Endothelial cell of umbilical vein (primary cell): ENCODE results near the gene RPL13. TPM values are rescaled to one million over a fixed set of nuclear protein-coding genes. Genes with fewer than 3 reads are reported as not detected.

Source experiments
- BruUV-seq: library from RNA; stranded (reverse); fragments of 400-500 nt; replicated peaks from 2 replicates; lab custom pipeline; 2021; lab: Mats Ljungman, UMichigan
- CTCF ChIA-PET: fragments of 300-600, 350-600 bp; sonication (Branson Sonifier 250); formaldehyde crosslinking; loops from one replicate; lab custom pipeline; 2021; ENCODE audit warnings: antibody characterized with exemption, inconsistent platforms; lab: Charles Lee
- POLR2A ChIA-PET: fragments of 300-600, 350-600 bp; sonication (Branson Sonifier 250); formaldehyde crosslinking; loops from one replicate; lab custom pipeline; 2021; ENCODE audit warnings: antibody characterized with exemption, inconsistent platforms; lab: Charles Lee
- DNase-seq: peaks from one replicate; pipeline ENCODE4 v3.0.0-alpha.2; 2011; ENCODE audit warnings: low read depth, low spot score
- FAIRE-seq: peaks from 2 replicates; lab custom pipeline; 2011; peaks lifted over from hg19 to GRCh38; lab: Jason Lieb, UNC
- H2AFZ ChIP-seq: 2 replicates; pipeline ENCODE4 v1.6.0; 2012; ENCODE audit warnings: low read depth, low read length, control low read depth, inconsistent platforms
- H3K27ac ChIP-seq: 2 replicates; pipeline ENCODE4 v1.5.1; 2011; ENCODE audit warnings: low read depth, mild to moderate bottlenecking, control low read depth, low read length, moderate library complexity; ENCODE audit not compliant: insufficient read depth
- H3K27me3 ChIP-seq, 2 experiments: 2 replicates each; pipeline versions ENCODE4 v1.6.0 to v1.6.1; 2011; ENCODE audit warnings: low read length in 2 of 2, mixed read lengths in 1 of 2; ENCODE audit not compliant: control insufficient read depth in 2 of 2, insufficient read depth in 2 of 2
- H3K36me3 ChIP-seq, 2 experiments: 2 replicates in 1 of 2; 3 replicates in 1 of 2; pipeline ENCODE4 v1.5.1; 2011; ENCODE audit warnings: low read length in 2 of 2, mild to moderate bottlenecking in 1 of 2, moderate library complexity in 1 of 2; ENCODE audit not compliant: control insufficient read depth in 2 of 2, insufficient read depth in 2 of 2; ENCODE audit errors: extremely low read depth in 1 of 2
- H3K4me1 ChIP-seq: 3 replicates; pipeline ENCODE4 v1.5.1; 2011; ENCODE audit warnings: mild to moderate bottlenecking, low read length; ENCODE audit not compliant: control insufficient read depth, insufficient read depth; ENCODE audit errors: extremely low read depth
- H3K4me2 ChIP-seq: 2 replicates; pipeline ENCODE4 v1.6.1; 2011; ENCODE audit warnings: low read length, control low read depth, mixed read lengths; ENCODE audit not compliant: insufficient read depth
- H3K4me3 ChIP-seq, 3 experiments: fragments of 200-600 bp in 1 of 3; sonication (generic), shearing (Covaris generic) in 1 of 3; replicated peaks in 1 of 3; 2 replicates each; pipeline ENCODE4 v1.5.1; 2011 to 2016; ENCODE audit warnings: control low read depth in 3 of 3, low read length in 3 of 3, mild to moderate bottlenecking in 2 of 3, inconsistent platforms in 1 of 3, low read depth in 1 of 3, moderate library complexity in 1 of 3; ENCODE audit not compliant: insufficient read depth in 1 of 3
- H3K79me2 ChIP-seq: 2 replicates; pipeline ENCODE4 v1.6.0; 2012; ENCODE audit warnings: low read length, inconsistent platforms; ENCODE audit not compliant: control insufficient read depth, insufficient read depth
- H3K9ac ChIP-seq: replicated peaks from 2 replicates; pipeline ENCODE3; 2011; ENCODE audit warnings: low read length, control low read depth; ENCODE audit not compliant: insufficient read depth; ENCODE audit errors: extremely low read depth
- H3K9me1 ChIP-seq: replicated peaks from 3 replicates; pipeline ENCODE4 v1.6.0; 2011; ENCODE audit warnings: mild to moderate bottlenecking, low read length; ENCODE audit not compliant: control insufficient read depth, insufficient read depth; ENCODE audit errors: extremely low read depth
- H3K9me3 ChIP-seq: replicated peaks from 2 replicates; pipeline ENCODE4 v1.5.1; 2012; ENCODE audit warnings: low read length, inconsistent platforms; ENCODE audit not compliant: control insufficient read depth, insufficient read depth
- H4K20me1 ChIP-seq: replicated peaks from 2 replicates; pipeline ENCODE3; 2011; ENCODE audit warnings: mild to moderate bottlenecking, low read length; ENCODE audit not compliant: control insufficient read depth, insufficient read depth; ENCODE audit errors: extremely low read depth
- EZH2 ChIP-seq: IDR thresholded peaks from 2 replicates; pipeline ENCODE4 v1.6.1; 2012; ENCODE audit warnings: borderline replicate concordance, low read depth, mild to moderate bottlenecking, moderate library complexity, low read length, inconsistent platforms; ENCODE audit not compliant: severe bottlenecking
- FOS ChIP-seq: IDR thresholded peaks from 2 replicates; pipeline ENCODE4 v1.6.1; 2011; ENCODE audit warnings: mild to moderate bottlenecking, low read length, moderate library complexity, borderline replicate concordance; ENCODE audit not compliant: insufficient read depth
- MYC ChIP-seq: IDR thresholded peaks from one replicate; pipeline ENCODE4 v1.6.1; 2011; ENCODE audit warnings: mild to moderate bottlenecking, low read depth, low read length
- POLR2A ChIP-seq: IDR thresholded peaks from 2 replicates; pipeline ENCODE4 v1.6.1; 2012; ENCODE audit warnings: low read depth, mild to moderate bottlenecking, control low read depth, low read length
- POLR2AphosphoS5 ChIP-seq: IDR thresholded peaks from 2 replicates; pipeline ENCODE4 v1.6.1; 2012; ENCODE audit warnings: low read depth, mild to moderate bottlenecking, control low read depth, low read length, moderate library complexity; ENCODE audit not compliant: insufficient read depth
- dilution Hi-C: fragments of 300-500 bp; cut with MboI; formaldehyde crosslinking; loops from one replicate; pipeline ENCODE4 v1.15.0; 2019; ENCODE audit warnings: low sequenced_read_pairs; ENCODE audit not compliant: extremely low pct_ligation_motif_present
- intact Hi-C: fragments of 100-400 bp; cut with micrococcal nuclease; formaldehyde crosslinking; loops from one replicate; pipeline ENCODE4 v1.10.0; 2022
- polyA plus RNA-seq, 4 experiments: library from polyadenylated mRNA; depleted of rRNA in 3 of 4; stranded (reverse) in 3 of 4; unstranded in 1 of 4; fragments of >200 nt; gene quantifications; 2 replicates each; pipeline versions ENCODE4 v1.2.1 to v1.2.3, GENCODE V29; 2011 to 2012; ENCODE audit warnings: missing spikeins in 1 of 4
- total RNA-seq: library from RNA; stranded (reverse); gene quantifications from 2 replicates; pipeline ENCODE4 v1.2.3, GENCODE V29; 2021
- TF ChIP-seq, protein P1 (sequence below): IDR thresholded peaks from 2 replicates; pipeline ENCODE4 v1.6.1; 2011; ENCODE audit not compliant: insufficient read depth, insufficient read length

Gene RPL13
- total and polyA plus RNA-seq, 2 donors (not counting 3 experiments of a cell fraction or from before 2014, with no cell fraction given), result 1,463 to 5,670 TPM

DNA sequence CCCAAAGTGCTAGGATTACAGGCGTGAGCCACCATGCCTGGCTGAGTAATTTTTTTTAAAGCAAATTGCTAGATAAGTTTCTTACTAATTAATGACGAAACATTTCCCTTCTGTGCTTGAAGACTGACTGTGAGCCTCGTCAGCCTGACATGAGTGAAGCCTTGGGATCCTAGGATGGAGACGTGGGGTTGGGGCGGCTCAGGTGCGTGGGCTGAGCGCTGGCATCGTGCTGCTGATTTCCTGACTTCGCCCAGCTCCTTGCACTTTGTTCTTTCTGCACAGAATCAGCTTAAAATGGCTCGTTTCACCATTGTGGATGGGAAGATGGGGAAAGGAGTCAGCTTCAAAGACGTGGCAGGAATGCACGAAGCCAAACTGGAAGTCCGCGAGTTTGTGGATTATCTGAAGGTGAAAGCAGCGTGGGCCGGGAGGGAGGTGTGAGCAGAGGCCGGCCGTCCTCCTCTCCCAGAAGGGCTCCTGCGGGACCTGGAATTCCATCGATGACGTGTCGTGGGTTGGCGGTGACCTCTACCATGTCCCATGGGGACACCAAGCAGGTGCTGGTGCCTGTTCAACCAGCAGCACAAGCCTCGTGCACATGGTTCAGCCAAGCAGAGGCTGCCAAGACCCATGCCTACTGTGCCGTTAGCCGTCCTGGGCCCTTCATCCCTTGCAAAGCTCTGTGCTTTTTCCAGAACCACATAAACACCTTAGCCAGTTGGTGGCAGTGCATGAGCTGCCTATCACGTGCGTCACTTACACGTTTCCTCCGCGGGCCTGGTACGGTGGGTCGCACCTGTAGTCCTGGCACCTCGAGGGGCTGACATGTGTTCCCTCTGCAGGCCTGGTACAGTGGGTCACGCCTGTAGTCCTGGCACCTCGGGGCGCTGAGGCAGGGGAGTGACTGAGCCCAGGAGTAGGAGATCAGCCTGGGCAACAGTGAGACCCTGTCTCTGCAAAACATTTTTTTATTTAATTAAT is 29.8 kb upstream of the RPL13 start:
- no peaks in the 10 kb centered on the region for H3K27me3 ChIP-seq
- POLR2A ChIA-PET, result interaction anchor here (0.6 kb wide), 1 partner anchor 24 kb away, joined by 6 read pairs; no protein-coding TSS in a partner anchor
- H2AFZ ChIP-seq, result no peak overlapping the region
- H3K27ac ChIP-seq, result no peak overlapping the region
- intact Hi-C loops (no loop called here), dilution Hi-C loops (no loop called here)
- no peak overlapping the region for H3K9ac ChIP-seq
- no peak overlapping the region for H3K4me3 ChIP-seq
- CTCF ChIA-PET, result interaction anchor here (1.4 to 2.4 kb wide), 2 partner anchors 11 to 26 kb away, joined by 3 to 7 read pairs; no protein-coding TSS in a partner anchor
- peaks cover 9 to 34% of the 10 kb centered on the region in 2 experiments for H3K36me3 ChIP-seq
- no TSS peak for BruUV-seq
- DNase-seq (no peak), FAIRE-seq (no peak)
- peaks cover 5% of the 10 kb centered on the region for H3K79me2 ChIP-seq
- peaks cover 17% of the 10 kb centered on the region for H3K4me1 ChIP-seq
- H4K20me1 ChIP-seq, result no peaks in the 10 kb centered on the region
- no peaks in the 10 kb centered on the region for H3K9me3 ChIP-seq
- H3K4me2 ChIP-seq, result no peak overlapping the region
- TF ChIP-seq, protein P1, sequence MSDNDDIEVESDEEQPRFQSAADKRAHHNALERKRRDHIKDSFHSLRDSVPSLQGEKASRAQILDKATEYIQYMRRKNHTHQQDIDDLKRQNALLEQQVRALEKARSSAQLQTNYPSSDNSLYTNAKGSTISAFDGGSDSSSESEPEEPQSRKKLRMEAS, result no peak
- TF ChIP-seq EZH2 (no peak), POLR2A (no peak), POLR2AphosphoS5 (no peak), FOS (no peak), MYC (no peak)
- no peaks in the 10 kb centered on the region for H3K9me1 ChIP-seq
